NB4 (cell line): ENCODE results near the gene TMC6.

Experiments used
- DNase-seq: peaks from one replicate; pipeline ENCODE4 v3.0.0; 2010; ENCODE audit warnings: low read depth
- H3K4me3 ChIP-seq: one replicate; pipeline ENCODE4 v1.5.1; 2011; ENCODE audit warnings: mild to moderate bottlenecking, low read depth, low read length, moderate library complexity
- CTCF ChIP-seq: IDR thresholded peaks from one replicate; pipeline ENCODE4 v1.5.1; 2012; ENCODE audit warnings: low read depth, low read length
- MYC ChIP-seq: IDR thresholded peaks from 2 replicates; pipeline ENCODE4 v1.6.1; 2011; ENCODE audit warnings: low read depth, low read length
- POLR2A ChIP-seq: IDR thresholded peaks from 2 replicates; pipeline ENCODE4 v1.6.1; 2011; ENCODE audit warnings: mild to moderate bottlenecking; ENCODE audit not compliant: insufficient read length; ENCODE audit errors: extremely low read depth
- TF ChIP-seq, protein P1 (sequence below): IDR thresholded peaks from 2 replicates; pipeline ENCODE4 v1.6.1; 2011; ENCODE audit warnings: low read depth, low read length

Gene TMC6

GRCh38 chr17:78124081-78124835 is 4.3 kb downstream of the TMC6 start:
- peak overlapping the region; percentile 27 for H3K4me3 ChIP-seq
- TF ChIP-seq MYC (peak; percentile 87), CTCF (no peak), POLR2A (no peak)
- TF ChIP-seq, protein P1, sequence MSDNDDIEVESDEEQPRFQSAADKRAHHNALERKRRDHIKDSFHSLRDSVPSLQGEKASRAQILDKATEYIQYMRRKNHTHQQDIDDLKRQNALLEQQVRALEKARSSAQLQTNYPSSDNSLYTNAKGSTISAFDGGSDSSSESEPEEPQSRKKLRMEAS = peak; percentile 79
- peak; percentile 97 for DNase-seq

- no peak for TF ChIP-seq MYC
- TF ChIP-seq POLR2A = no peak
- no peak for TF ChIP-seq CTCF
- TF ChIP-seq, protein P1 = no peak
- DNase-seq = no peak
- no peak overlapping the region for H3K4me3 ChIP-seq
Observed at GRCh38 chr17:78123258-78123929, 5.2 kb downstream of the TMC6 start.

DNA sequence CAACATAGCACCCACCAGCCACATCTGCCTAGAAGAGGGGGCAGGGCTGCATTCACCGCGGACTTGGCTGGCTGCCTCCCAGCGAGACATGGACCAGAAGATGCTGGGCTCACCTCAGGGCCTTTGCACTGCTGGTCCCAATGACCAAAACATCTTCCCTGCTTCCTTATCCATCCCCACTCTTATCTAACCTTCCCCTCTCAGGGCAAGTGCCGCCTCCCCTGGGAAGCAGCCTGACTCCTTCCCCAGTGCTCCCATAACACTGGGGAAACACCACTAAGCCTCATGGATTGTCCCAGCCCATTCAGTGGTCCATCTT is 5.7 kb downstream of the TMC6 start:
- TF ChIP-seq CTCF = no peak
- TF ChIP-seq, protein P1 = no peak
- TF ChIP-seq MYC = no peak
- no peak for TF ChIP-seq POLR2A
- H3K4me3 ChIP-seq = no peak overlapping the region
- DNase-seq = no peak

GRCh38 chr17:78122216-78122930 is 6.2 kb downstream of the TMC6 start:
- TF ChIP-seq MYC (no peak), POLR2A (no peak), CTCF (no peak)
- TF ChIP-seq, protein P1 = no peak
- H3K4me3 ChIP-seq = no peak overlapping the region
- no peak for DNase-seq

- DNase-seq = no peak
- H3K4me3 ChIP-seq = no peak overlapping the region
Observed at GRCh38 chr17:78121801-78122215, 6.7 kb downstream of the TMC6 start.

More at GRCh38 chr17:78121801-78122215, 6.7 kb downstream of the TMC6 start:
- TF ChIP-seq CTCF (no peak), MYC (no peak), POLR2A (no peak)
- TF ChIP-seq, protein P1 = no peak
